Esophagus muscularis mucosa (tissue), 3 donors: ENCODE results near the gene NELFCD.

Source experiments
- CTCF ChIP-seq, 3 experiments: fragments of 200-600 bp in 2 of 3; fragments of 450-650 bp in 1 of 3; sonication (generic) in 2 of 3; IDR thresholded peaks; one replicate each; pipeline ENCODE4 v1.5.1; 2017 to 2019; ENCODE audit warnings: antibody characterized with exemption in 3 of 3, mild to moderate bottlenecking in 2 of 3, moderate library complexity in 1 of 3
- POLR2AphosphoS5 ChIP-seq, 2 donors: sonication (generic); formaldehyde crosslinking; IDR thresholded peaks; one replicate each; pipeline ENCODE4 v1.6.1; 2017; ENCODE audit warnings: antibody characterized with exemption in 2 of 2

- no peak for TF ChIP-seq CTCF (IDR thresholded peaks at IDR 0.05)
- TF ChIP-seq POLR2AphosphoS5 (IDR thresholded peaks at IDR 0.05): no peak
These were observed 21.4 kb upstream of the NELFCD start for GRCh38 chr20:58959652-58960051.
